Fibroblast of mammary gland (primary cell): ENCODE measurements around the gene MCOLN1.
"Not testable (repeated sequence)": the region's sequence is repeated elsewhere in the genome, so short reads cannot be mapped to it uniquely, and the experiment has no call there.

Experiments
- DNase-seq: peaks from one replicate; pipeline ENCODE4 v3.0.0-alpha.2; 2010; ENCODE audit warnings: low read depth
- H3K4me3 ChIP-seq: 2 replicates; pipeline ENCODE4 v1.5.1; 2011; ENCODE audit warnings: low read depth, mild to moderate bottlenecking, low read length, moderate library complexity; ENCODE audit not compliant: control insufficient read depth
- CTCF ChIP-seq: conservative IDR thresholded peaks from 2 replicates; pipeline ENCODE4 v1.5.1; 2011; ENCODE audit warnings: low read depth, low read length, inconsistent platforms; ENCODE audit not compliant: control insufficient read depth, insufficient read depth

The MCOLN1 gene

GRCh38 chr19:7570761-7571160, 48.3 kb downstream of the MCOLN1 start:
- TF ChIP-seq CTCF, result no peak
- no peak overlapping the region for H3K4me3 ChIP-seq
- no peak for DNase-seq

GRCh38 chr19:7575434-7576040, 53.1 kb downstream of the MCOLN1 start:
- peak; percentile 28 for DNase-seq
- H3K4me3 ChIP-seq, result no peak overlapping the region
- TF ChIP-seq CTCF, result no peak

- not testable (repeated sequence) for H3K4me3 ChIP-seq
Measured at GRCh38 chr19:7577422-7577821, 55.0 kb downstream of the MCOLN1 start.

GRCh38 chr19:7578127-7578526, 55.7 kb downstream of the MCOLN1 start:
- DNase-seq, result no peak
- no peak for TF ChIP-seq CTCF
- H3K4me3 ChIP-seq, result no peak overlapping the region

More at GRCh38 chr19:7577422-7577821, 55.0 kb downstream of the MCOLN1 start:
- DNase-seq, result not testable (repeated sequence)

GRCh38 chr19:7579182-7579581, 56.8 kb downstream of the MCOLN1 start:
- no peak for TF ChIP-seq CTCF
- H3K4me3 ChIP-seq, result no peak overlapping the region
- DNase-seq, result no peak

- no peak for TF ChIP-seq CTCF
- no peak overlapping the region for H3K4me3 ChIP-seq
- no peak for DNase-seq
Measured at GRCh38 chr19:7582446-7582845, 60.0 kb downstream of the MCOLN1 start.
